Activated naive CD4-positive, alpha-beta T cell treated with anti-CD3 and anti-CD28 coated beads for 36 hours (primary cell): ENCODE measurements around the gene MRPS15. TPM values are rescaled to one million over a fixed set of nuclear protein-coding genes. Genes with fewer than 3 reads are reported as not detected.
A peak's percentile ranks its signal among the peaks of the same experiment; 100 is the strongest.

Experiments used
- CTCF ChIA-PET: fragments of 350-600 bp; sonication (Branson Sonifier 250); formaldehyde crosslinking; loops from one replicate; lab custom pipeline; 2021; ENCODE audit warnings: antibody characterized with exemption; lab: Charles Lee
- DNase-seq: peaks from one replicate; pipeline ENCODE4 v3.0.0-alpha.2; 2020
- H3K27ac Mint-ChIP-seq: one replicate; pipeline ENCODE4 v1.8.0; 2021; ENCODE audit warnings: mild to moderate bottlenecking, mixed read lengths
- H3K27me3 Mint-ChIP-seq: one replicate; pipeline ENCODE4 v1.8.0; 2021; ENCODE audit warnings: low read depth, mixed read lengths
- H3K36me3 Mint-ChIP-seq: one replicate; pipeline ENCODE4 v1.8.0; 2021; ENCODE audit warnings: low read depth, mixed read lengths
- H3K4me1 Mint-ChIP-seq: one replicate; pipeline ENCODE4 v1.8.0; 2021; ENCODE audit warnings: low read depth, mixed read lengths
- H3K4me3 Mint-ChIP-seq: one replicate; pipeline ENCODE4 v1.8.0; 2021; ENCODE audit warnings: mild to moderate bottlenecking, moderate library complexity, mixed read lengths
- H3K9me3 Mint-ChIP-seq: one replicate; pipeline ENCODE4 v1.8.0; 2021; ENCODE audit warnings: mixed read lengths
- intact Hi-C: fragments of 100-400 bp; cut with micrococcal nuclease; formaldehyde crosslinking; loops from one replicate; pipeline ENCODE4 v1.15.1; 2023
- total RNA-seq, 2 experiments: library from RNA; stranded (reverse); gene quantifications; one replicate each; pipeline ENCODE4 v1.2.3, GENCODE V29; 2021

Gene MRPS15
- total RNA-seq, 2 experiments from 2014 or later, result 122 to 141 TPM

DNA sequence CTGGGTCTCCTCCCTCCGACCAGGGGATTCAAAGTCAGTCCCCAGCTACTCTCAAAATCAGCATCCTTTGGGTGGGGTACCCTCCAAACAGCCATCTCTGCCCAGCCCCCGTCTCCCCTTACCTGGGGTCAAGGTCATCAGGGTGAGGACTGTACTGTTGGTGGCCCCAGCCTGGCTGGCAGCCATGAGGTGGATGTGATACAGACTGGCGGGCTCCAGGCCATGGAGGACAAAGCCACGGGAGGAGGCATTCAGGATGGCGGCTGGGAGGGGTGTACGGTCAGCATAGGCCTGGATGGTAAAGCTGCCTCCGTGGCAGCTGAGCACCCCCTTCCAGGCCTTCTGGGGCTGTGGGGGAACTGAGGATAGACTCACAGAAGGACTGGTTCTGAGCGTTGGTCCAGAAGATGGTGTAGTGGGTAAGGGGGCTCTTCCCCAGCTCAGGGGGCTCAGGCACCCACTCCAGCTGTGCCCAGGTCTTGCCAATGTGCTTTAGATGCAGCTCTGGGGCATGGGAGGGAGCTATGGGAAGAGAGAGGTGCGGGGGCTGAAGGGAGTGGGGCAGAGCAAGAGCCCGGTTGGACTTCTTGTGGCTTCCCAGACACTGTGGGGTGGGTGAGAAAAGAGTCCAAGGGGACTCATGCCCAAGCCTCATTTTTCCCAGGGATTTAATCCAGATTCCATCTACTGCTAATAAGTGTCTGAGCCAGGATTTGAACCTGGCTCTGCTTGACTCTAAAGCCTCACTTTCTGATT lies 3.7 kb upstream of the MRPS15 start:
- no peak overlapping the region for H3K4me3 Mint-ChIP-seq
- no peak overlapping the region for H3K27ac Mint-ChIP-seq
- no peaks in the 10 kb centered on the region for H3K9me3 Mint-ChIP-seq
- peaks cover 11% of the 10 kb centered on the region for H3K4me1 Mint-ChIP-seq
- CTCF ChIA-PET, result no interaction called here
- no peak for DNase-seq
- intact Hi-C loops, result no loop called here
- H3K36me3 Mint-ChIP-seq, result peaks cover 7% of the 10 kb centered on the region
- no peaks in the 10 kb centered on the region for H3K27me3 Mint-ChIP-seq

DNA sequence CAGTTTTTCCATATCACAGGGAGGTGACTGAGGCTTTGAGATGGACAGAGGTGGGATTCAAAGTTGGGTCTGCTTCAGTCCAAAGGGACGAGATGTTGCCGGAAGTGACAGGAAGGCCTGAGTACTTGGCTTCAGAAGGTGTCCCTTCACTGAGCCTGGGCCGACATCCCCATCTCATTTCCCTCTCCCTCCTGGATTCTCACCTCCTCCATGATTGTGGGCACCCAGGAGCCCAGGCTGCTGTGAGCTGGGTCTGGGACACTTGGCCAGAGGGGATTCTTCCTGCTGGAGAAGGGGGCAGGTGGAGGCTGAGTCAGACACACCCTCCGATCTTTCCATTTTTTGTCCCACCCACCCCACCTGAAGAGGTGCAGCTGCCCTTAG lies 2.8 kb upstream of the MRPS15 start:
- DNase-seq, result no peak
- H3K27me3 Mint-ChIP-seq, result no peaks in the 10 kb centered on the region
- no peaks in the 10 kb centered on the region for H3K9me3 Mint-ChIP-seq
- H3K4me1 Mint-ChIP-seq, result peaks cover 15% of the 10 kb centered on the region
- no peak overlapping the region for H3K27ac Mint-ChIP-seq
- intact Hi-C loops, result no loop called here
- CTCF ChIA-PET, result interaction anchor here (0.5 kb wide), 1 partner anchor 1027 kb away, joined by 3 read pairs; no protein-coding TSS in a partner anchor
- H3K36me3 Mint-ChIP-seq, result peaks cover 7% of the 10 kb centered on the region
- no peak overlapping the region for H3K4me3 Mint-ChIP-seq

DNA sequence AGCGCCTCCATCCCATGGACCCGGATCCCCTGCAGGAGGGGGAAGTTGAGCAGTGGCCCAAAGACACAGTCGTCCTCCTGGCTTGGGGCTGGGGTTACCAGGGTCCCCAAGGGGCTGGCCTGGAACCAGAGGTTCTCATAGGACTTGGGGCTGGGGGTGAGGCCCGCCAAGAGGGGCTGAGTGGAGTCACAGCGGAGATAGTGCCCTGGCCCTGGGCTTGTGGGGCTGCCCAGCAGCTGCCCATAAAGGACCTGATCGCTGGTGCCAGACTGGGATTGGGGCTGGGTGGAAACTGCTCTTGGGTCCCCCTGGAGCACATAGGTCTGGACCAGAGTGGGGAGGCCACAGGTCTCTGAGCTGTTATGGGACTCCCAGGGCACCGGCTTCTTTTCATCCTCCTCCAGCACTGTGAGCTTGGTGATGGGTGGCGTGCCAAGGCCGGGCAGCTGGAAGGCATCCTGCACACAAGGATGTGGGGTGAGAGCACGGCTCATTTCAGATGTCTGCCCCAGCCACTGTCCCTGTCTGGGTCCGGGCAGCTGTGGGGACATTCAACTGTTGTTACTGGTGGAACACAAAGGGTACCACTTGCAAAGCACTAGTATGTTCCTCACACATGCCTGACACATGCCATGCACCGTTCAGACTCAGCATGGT lies 2.3 kb upstream of the MRPS15 start:
- Mint-ChIP-seq H3K4me3 (no peak overlapping the region), H3K4me1 (peaks cover 15% of the 10 kb centered on the region), H3K9me3 (no peaks in the 10 kb centered on the region), H3K27me3 (no peaks in the 10 kb centered on the region), H3K36me3 (peaks cover 8% of the 10 kb centered on the region), H3K27ac (no peak overlapping the region)
- CTCF ChIA-PET, result interaction anchor here (0.5 to 0.6 kb wide), 2 partner anchors 654 to 1028 kb away, joined by 3 read pairs; no protein-coding TSS in a partner anchor
- DNase-seq, result no peak
- intact Hi-C loops, result no loop called here

DNA sequence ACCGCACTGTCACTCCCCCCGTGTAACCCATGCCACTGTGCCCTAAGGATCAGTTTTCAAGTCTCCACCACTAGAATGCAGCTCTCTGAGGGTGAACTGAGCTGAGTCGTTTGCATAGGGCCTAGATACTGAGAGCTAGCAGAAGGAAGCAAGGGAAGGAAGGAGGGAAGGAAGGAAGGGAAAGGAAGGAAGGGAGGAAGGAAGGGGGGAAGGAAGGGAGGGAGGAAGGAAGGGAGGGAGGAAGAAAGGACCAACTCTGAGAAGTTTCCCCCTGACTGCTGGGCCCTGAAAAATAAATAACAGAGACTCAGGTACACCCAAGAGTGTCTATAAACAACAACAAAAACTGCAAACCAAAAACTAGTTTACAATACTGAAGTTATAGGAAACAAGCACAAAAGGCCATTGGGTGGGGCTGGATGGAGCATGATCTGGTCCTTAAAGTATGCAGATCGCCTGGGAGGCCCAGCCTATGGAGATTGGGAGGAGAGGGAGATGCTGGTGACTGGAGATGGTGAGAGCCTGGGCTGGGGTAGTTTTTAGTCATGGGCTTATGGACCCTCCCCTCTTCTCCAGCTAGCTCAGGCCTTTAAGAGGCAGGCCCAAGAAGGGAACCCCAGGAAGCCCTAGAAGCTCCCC lies 1.7 kb upstream of the MRPS15 start:
- H3K4me1 Mint-ChIP-seq, result peaks cover 18% of the 10 kb centered on the region
- CTCF ChIA-PET, result interaction anchor here (0.6 kb wide), 1 partner anchor 653 kb away, joined by 3 read pairs; no protein-coding TSS in a partner anchor
- H3K27ac Mint-ChIP-seq, result no peak overlapping the region
- no peak for DNase-seq
- peaks cover 14% of the 10 kb centered on the region for H3K36me3 Mint-ChIP-seq
- H3K9me3 Mint-ChIP-seq, result no peaks in the 10 kb centered on the region
- no peaks in the 10 kb centered on the region for H3K27me3 Mint-ChIP-seq
- intact Hi-C loops, result no loop called here
- H3K4me3 Mint-ChIP-seq, result no peak overlapping the region

DNA sequence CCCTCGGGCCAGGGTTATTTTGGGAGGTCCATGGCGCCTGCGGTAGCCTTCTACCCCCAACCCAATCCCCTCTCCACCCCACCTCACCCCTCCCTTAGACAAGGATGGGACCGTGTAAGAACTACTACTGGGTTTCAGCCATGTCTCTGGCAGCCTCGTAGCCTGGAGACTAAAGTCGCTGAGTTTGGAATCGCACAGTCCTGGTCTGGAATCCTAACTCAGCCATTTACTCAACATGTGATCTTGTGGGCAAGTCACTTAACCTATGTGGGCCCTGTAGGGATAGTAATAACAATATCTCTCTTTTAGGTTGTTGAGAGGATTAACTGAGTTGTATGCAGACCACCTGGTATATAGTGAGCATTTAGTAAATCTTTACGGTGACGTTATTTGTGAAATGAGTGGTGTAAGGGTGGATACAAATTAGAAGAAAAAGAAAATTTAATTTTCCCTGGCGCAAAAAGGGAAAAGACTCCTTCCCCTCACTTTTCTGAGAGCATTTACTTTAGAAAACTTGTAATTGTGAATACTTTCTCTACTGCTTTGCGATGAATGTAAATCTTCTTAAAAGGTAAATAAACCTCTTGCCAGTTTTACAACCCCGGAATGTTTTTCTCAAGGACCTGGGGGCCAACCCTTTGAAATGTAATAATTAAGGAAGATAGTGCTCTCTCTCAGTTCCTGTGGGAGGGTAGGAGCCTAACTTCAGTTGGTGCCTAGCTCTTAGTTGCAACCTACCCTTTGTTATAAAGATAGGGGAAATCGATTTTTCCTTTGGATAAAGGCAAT lies 615 bp upstream of the MRPS15 start:
- peak overlapping the region; percentile 99 for H3K4me3 Mint-ChIP-seq
- intact Hi-C loops, result loop anchor here (1.0 to 5.0 kb wide), 4 partner anchors 14 to 1228 kb away; partner anchors contain the start of genes CDCA8, OSCP1, THRAP3 and TRAPPC3
- no peaks in the 10 kb centered on the region for H3K27me3 Mint-ChIP-seq
- H3K27ac Mint-ChIP-seq, result peak overlapping the region; percentile 97
- H3K36me3 Mint-ChIP-seq, result peaks cover 21% of the 10 kb centered on the region
- H3K9me3 Mint-ChIP-seq, result no peaks in the 10 kb centered on the region
- peak; percentile 42 for DNase-seq
- peaks cover 21% of the 10 kb centered on the region for H3K4me1 Mint-ChIP-seq
- CTCF ChIA-PET, result interaction anchor here (1.3 kb wide), 1 partner anchor 18 kb away, joined by 3 read pairs; no protein-coding TSS in a partner anchor

DNA sequence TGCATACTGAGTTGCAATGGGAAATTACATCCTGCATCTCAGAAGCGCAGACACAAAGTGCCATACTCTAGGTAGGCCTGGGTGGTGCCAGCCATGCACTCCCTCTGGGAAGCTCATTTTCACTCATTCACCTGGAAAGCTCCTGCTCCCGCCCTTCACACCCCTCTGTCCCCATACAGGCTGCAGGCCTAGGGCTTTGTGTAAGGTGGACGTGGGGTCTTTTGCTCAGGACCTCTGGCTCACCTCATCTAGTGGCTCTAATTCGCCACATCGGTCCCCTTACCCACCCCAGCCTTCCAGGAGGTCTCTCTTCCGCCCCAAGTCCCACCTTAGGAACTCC lies 751 bp downstream of the MRPS15 start:
- CTCF ChIA-PET, result interaction anchor here (1.3 kb wide), 1 partner anchor 17 kb away, joined by 3 read pairs; no protein-coding TSS in a partner anchor
- H3K4me1 Mint-ChIP-seq, result peaks cover 34% of the 10 kb centered on the region
- H3K27me3 Mint-ChIP-seq, result no peaks in the 10 kb centered on the region

DNA sequence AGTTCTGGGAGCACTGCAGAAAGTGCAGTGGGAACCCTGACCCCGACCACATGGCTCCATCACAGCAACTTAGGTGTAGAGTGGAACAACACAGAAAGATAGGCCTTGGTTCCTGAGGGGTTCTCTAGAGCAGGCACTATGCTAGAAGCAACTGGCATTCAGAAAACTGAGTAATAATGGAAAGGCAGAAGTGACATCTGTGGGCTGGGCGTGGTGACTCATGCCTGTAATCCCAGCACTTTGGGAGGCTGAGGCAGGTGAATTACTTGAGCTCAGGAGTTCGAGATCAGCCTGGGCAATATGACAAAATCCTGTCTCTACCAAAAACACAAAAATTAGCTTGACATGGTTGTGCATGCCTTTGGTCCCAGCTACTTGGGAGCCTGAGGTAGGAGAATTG lies 5.3 kb downstream of the MRPS15 start:
- Mint-ChIP-seq H3K4me1 (peaks cover 40% of the 10 kb centered on the region), H3K27me3 (no peaks in the 10 kb centered on the region), H3K27ac (peak overlapping the region; percentile 83), H3K4me3 (no peak overlapping the region), H3K9me3 (no peaks in the 10 kb centered on the region), H3K36me3 (peaks cover 43% of the 10 kb centered on the region)
- CTCF ChIA-PET, result interaction anchor here (0.7 to 1.3 kb wide), 2 partner anchors 57 to 94 kb away, joined by 3 to 9 read pairs; no protein-coding TSS in a partner anchor
- intact Hi-C loops, result loop anchor here (1.0 to 5.0 kb wide), 2 partner anchors 15 to 72 kb away; partner anchors contain the start of gene STK40
- peak; percentile 80 for DNase-seq

More for the DNA sequence above, 751 bp downstream of the MRPS15 start:
- Mint-ChIP-seq H3K9me3 (no peaks in the 10 kb centered on the region), H3K4me3 (peak overlapping the region; percentile 99), H3K36me3 (peaks cover 29% of the 10 kb centered on the region), H3K27ac (peak overlapping the region; percentile 97)
- intact Hi-C loops, result loop anchor here (5.0 kb wide), 1 partner anchor 1229 kb away; the partner anchor contains the start of gene CDCA8
- DNase-seq, result no peak

DNA sequence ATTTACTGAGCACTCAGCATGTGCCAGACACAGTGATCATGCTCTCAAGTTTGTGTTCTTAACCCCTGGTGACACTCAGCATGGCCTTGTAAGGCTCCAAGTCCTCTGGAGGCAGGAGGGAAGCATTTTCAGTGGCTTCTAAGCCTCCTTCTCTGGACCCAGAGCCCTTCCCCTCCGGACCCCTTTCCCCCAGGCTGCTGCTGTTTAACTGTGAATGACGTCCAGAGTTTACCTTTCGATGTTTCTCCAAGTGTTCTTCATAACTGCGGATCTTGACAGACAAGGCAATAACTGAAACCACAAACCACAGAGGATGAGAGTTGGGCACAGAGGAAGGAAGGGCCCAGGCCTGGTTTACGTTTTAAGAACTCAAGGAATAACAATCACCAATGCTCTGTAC lies 6.5 kb downstream of the MRPS15 start:
- H3K27me3 Mint-ChIP-seq, result no peaks in the 10 kb centered on the region
- H3K4me1 Mint-ChIP-seq, result peaks cover 35% of the 10 kb centered on the region
- no peak for DNase-seq
- no peak overlapping the region for H3K4me3 Mint-ChIP-seq
- peaks cover 38% of the 10 kb centered on the region for H3K36me3 Mint-ChIP-seq
- H3K9me3 Mint-ChIP-seq, result no peaks in the 10 kb centered on the region
- CTCF ChIA-PET, result interaction anchor here (1.3 kb wide), 1 partner anchor 58 kb away, joined by 9 read pairs; no protein-coding TSS in a partner anchor
- peak overlapping the region; percentile 73 for H3K27ac Mint-ChIP-seq
- intact Hi-C loops, result loop anchor here (5.0 kb wide), 1 partner anchor 70 kb away; the partner anchor contains the start of gene STK40

DNA sequence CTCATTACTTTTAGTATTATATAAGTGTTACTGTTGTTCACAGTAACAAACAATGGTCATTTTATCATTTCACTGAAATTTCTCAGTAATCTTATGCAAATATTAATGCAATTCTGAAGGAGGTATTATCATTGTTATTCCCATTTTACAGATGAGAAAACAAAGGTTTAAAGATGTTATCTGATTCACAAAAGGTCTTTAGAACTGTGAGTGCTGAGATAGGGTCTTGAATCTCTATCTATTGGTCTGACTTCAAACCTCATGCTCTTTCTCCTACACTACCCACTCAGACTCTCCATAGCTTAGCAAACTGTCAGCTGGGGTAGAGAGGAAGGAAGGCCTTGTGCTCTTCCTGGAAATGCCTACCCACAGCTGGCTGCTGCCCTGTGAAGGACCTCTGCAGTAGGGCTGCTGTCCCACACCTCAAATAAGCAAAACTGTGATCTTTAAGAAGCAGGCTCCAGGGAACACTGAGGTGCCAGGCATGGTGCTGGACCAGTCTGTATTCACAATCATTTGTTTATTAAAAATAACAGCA lies 7.7 kb downstream of the MRPS15 start:
- Mint-ChIP-seq H3K9me3 (no peaks in the 10 kb centered on the region), H3K36me3 (peaks cover 37% of the 10 kb centered on the region), H3K27me3 (no peaks in the 10 kb centered on the region), H3K4me3 (no peak overlapping the region), H3K27ac (no peak overlapping the region), H3K4me1 (peaks cover 33% of the 10 kb centered on the region)
- intact Hi-C loops, result loop anchor here (5.0 kb wide), 1 partner anchor 69 kb away; the partner anchor contains the start of gene STK40
- DNase-seq, result no peak
- CTCF ChIA-PET, result no interaction called here

DNA sequence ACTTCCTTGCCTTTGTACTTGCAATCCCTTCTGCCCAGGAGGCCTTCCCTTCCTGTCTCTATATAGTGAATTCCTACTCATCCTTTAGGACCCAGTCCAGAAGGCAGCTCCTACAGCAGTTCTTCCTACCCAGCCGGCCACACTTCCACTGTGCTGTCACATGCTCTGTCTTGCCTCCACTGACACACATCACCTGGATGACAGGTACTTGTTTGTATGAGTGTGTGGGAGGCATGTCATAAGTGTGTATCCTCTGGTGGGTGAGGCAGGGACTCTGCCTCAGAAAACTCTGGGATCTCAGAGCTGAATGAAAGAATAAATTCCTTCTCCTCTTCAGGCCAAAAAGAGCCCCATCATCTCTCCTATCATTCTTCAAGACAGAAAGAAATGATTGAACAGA lies 8.8 kb downstream of the MRPS15 start:
- H3K4me1 Mint-ChIP-seq, result peaks cover 33% of the 10 kb centered on the region
- peaks cover 27% of the 10 kb centered on the region for H3K36me3 Mint-ChIP-seq
- no peak overlapping the region for H3K4me3 Mint-ChIP-seq
- peak overlapping the region; percentile 1 for H3K27ac Mint-ChIP-seq
- CTCF ChIA-PET, result no interaction called here
- intact Hi-C loops, result loop anchor here (5.0 kb wide), 1 partner anchor 68 kb away; the partner anchor contains the start of gene STK40
- H3K9me3 Mint-ChIP-seq, result no peaks in the 10 kb centered on the region
- no peaks in the 10 kb centered on the region for H3K27me3 Mint-ChIP-seq
- no peak for DNase-seq
